Tibial nerve (tissue), 4 donors: ENCODE measurements around the gene KBTBD6.
"Not testable (repeated sequence)": the region's sequence is repeated elsewhere in the genome, so short reads cannot be mapped to it uniquely, and the experiment has no call there.

ENCODE experiments used
- CTCF ChIP-seq, 5 experiments: fragments of 200-600 bp in 3 of 5; fragments of 450-650 bp in 2 of 5; sonication (generic) in 3 of 5; IDR thresholded peaks; one replicate each; pipeline ENCODE4 v1.5.1; 2016 to 2019; ENCODE audit warnings: antibody characterized with exemption in 5 of 5, mild to moderate bottlenecking in 3 of 5, moderate library complexity in 2 of 5
- EP300 ChIP-seq, 2 donors: sonication (generic); formaldehyde crosslinking; IDR thresholded peaks; one replicate each; pipeline ENCODE4 v1.6.1; 2017; ENCODE audit warnings: antibody characterized with exemption in 2 of 2, mild to moderate bottlenecking in 1 of 2

GRCh38 chr13:41131189-41131588 lies 1.4 kb downstream of the KBTBD6 start:
- TF ChIP-seq CTCF, EP300 (IDR thresholded peaks at IDR 0.05): not testable (repeated sequence)
